HepG2 (cell line): ENCODE data around the gene LRRN4CL. TPM values are rescaled to one million over a fixed set of nuclear protein-coding genes. Genes with fewer than 3 reads are reported as not detected.
A peak's percentile ranks its signal among the peaks of the same experiment; 100 is the strongest.

Source experiments
- CBX5 ChIP-seq: sonication (generic); formaldehyde crosslinking; IDR thresholded peaks from 2 replicates; pipeline ENCODE4 v1.4.0; 2020; ENCODE audit warnings: missing genetic modification reagents, borderline replicate concordance
- CHD2 ChIP-seq: IDR thresholded peaks from 2 replicates; pipeline ENCODE4 v1.6.1; 2011; ENCODE audit warnings: low read depth, low read length, improper control_type of control experiment
- ELF4 ChIP-seq: sonication (generic); formaldehyde crosslinking; IDR thresholded peaks from 2 replicates; pipeline ENCODE4 v1.5.0; 2020; ENCODE audit warnings: missing genetic modification reagents, mild to moderate bottlenecking, moderate library complexity, borderline replicate concordance
- GTF2F1 ChIP-seq: fragments of 150-350 bp; IDR thresholded peaks from 2 replicates; pipeline ENCODE4 v1.6.1; 2014; ENCODE audit warnings: low read length
- HDAC1 ChIP-seq: sonication (generic); formaldehyde crosslinking; IDR thresholded peaks from 2 replicates; pipeline ENCODE4 v1.5.1; 2020; ENCODE audit warnings: mild to moderate bottlenecking, missing genetic modification reagents
- HOXA5 ChIP-seq: sonication (generic); formaldehyde crosslinking; IDR thresholded peaks from 2 replicates; pipeline ENCODE4 v1.4.0; 2020; ENCODE audit warnings: missing genetic modification reagents
- IRF2 ChIP-seq: IDR thresholded peaks from 2 replicates; pipeline ENCODE4 v1.6.1; 2018; ENCODE audit warnings: missing genetic modification reagents, missing compliant biosample characterization
- NR2C2 ChIP-seq: sonication (generic); formaldehyde crosslinking; IDR thresholded peaks from 2 replicates; pipeline ENCODE4 v1.4.0; 2020; ENCODE audit warnings: missing genetic modification reagents, mild to moderate bottlenecking, moderate library complexity, borderline replicate concordance
- RAD21 ChIP-seq: fragments of 450-650 bp; formaldehyde crosslinking; IDR thresholded peaks from 2 replicates; pipeline ENCODE4 v1.5.0; 2020; ENCODE audit warnings: mild to moderate bottlenecking
- RBAK ChIP-seq: sonication (generic); formaldehyde crosslinking; IDR thresholded peaks from 2 replicates; pipeline ENCODE4 v1.5.1; 2020; ENCODE audit warnings: mild to moderate bottlenecking, missing genetic modification reagents
- RERE ChIP-seq: IDR thresholded peaks from 2 replicates; pipeline ENCODE4 v1.6.1; 2016; ENCODE audit warnings: low read depth, missing genetic modification reagents, missing compliant biosample characterization
- SOX5 ChIP-seq: IDR thresholded peaks from 2 replicates; pipeline ENCODE4 v1.6.1; 2016; ENCODE audit warnings: borderline replicate concordance
- SRSF9 ChIP-seq: fragments of 200-400 bp; formaldehyde crosslinking; IDR thresholded peaks from 2 replicates; pipeline ENCODE4 v1.6.1; 2018; ENCODE audit warnings: borderline replicate concordance, mild to moderate bottlenecking, low read depth, low read length; ENCODE audit not compliant: insufficient read depth, poor library complexity, severe bottlenecking
- STAG1 ChIP-seq: sonication (generic); formaldehyde crosslinking; IDR thresholded peaks from 2 replicates; pipeline ENCODE4 v1.4.0; 2020; ENCODE audit warnings: missing genetic modification reagents
- TEAD3 ChIP-seq: optimal IDR thresholded peaks from 2 replicates; pipeline ENCODE3; 2016; ENCODE audit warnings: borderline replicate concordance
- ZNF382 ChIP-seq: sonication (generic); formaldehyde crosslinking; IDR thresholded peaks from 2 replicates; pipeline ENCODE4 v1.5.0; 2020; ENCODE audit warnings: missing genetic modification reagents, mild to moderate bottlenecking, borderline replicate concordance
- ZNF484 ChIP-seq: sonication (generic); formaldehyde crosslinking; IDR thresholded peaks from 2 replicates; pipeline ENCODE4 v1.5.1; 2020; ENCODE audit warnings: mild to moderate bottlenecking, low read depth, missing genetic modification reagents, borderline replicate concordance
- ZNF510 ChIP-seq: sonication (generic); formaldehyde crosslinking; IDR thresholded peaks from 2 replicates; pipeline ENCODE4 v1.4.0; 2020; ENCODE audit warnings: low read depth, mild to moderate bottlenecking, missing genetic modification reagents
- ZNF704 ChIP-seq: sonication (generic); formaldehyde crosslinking; IDR thresholded peaks from 2 replicates; pipeline ENCODE4 v1.8.1; 2023; ENCODE audit warnings: mild to moderate bottlenecking, inconsistent platforms, moderate library complexity, missing genetic modification reagents, borderline replicate concordance
- ZNF737 ChIP-seq: sonication (generic); formaldehyde crosslinking; IDR thresholded peaks from 2 replicates; pipeline ENCODE4 v1.5.0; 2020; ENCODE audit warnings: missing genetic modification reagents, mild to moderate bottlenecking, borderline replicate concordance
- polyA plus RNA-seq, 8 experiments: library from polyadenylated mRNA; depleted of rRNA in 3 of 8; stranded (reverse) in 7 of 8; unstranded in 1 of 8; fragments of >200 nt; fragmentation: Illumina TruSeq in 4 of 8; extraction: Trizol in 4 of 8; gene quantifications; 2 replicates each; pipeline versions ENCODE4 v1.2.1 to v1.2.3, GENCODE V29; 2011 to 2016; ENCODE audit warnings: low read depth in 4 of 8, missing spikeins in 1 of 8, mixed read lengths in 1 of 8; ENCODE audit not compliant: insufficient read depth in 1 of 8
- total RNA-seq, 5 experiments: library from RNA; depleted of rRNA; stranded (reverse); fragments of >200 nt; fragmentation: Illumina TruSeq; extraction: Trizol; gene quantifications; 2 replicates each; pipeline ENCODE4 v1.2.3, GENCODE V29; 2016; ENCODE audit warnings: low read depth in 1 of 5
- TF ChIP-seq, protein P1 (sequence below): sonication (generic); formaldehyde crosslinking; IDR thresholded peaks from 2 replicates; pipeline ENCODE4 v1.5.1; 2020; ENCODE audit warnings: missing genetic modification reagents, mild to moderate bottlenecking, borderline replicate concordance

LRRN4CL gene
- total and polyA plus RNA-seq, 2 of the 13 experiments (the other 11 are each of a cell fraction or from before 2014, with no cell fraction given): 0.11 TPM; not detected in 1

DNA sequence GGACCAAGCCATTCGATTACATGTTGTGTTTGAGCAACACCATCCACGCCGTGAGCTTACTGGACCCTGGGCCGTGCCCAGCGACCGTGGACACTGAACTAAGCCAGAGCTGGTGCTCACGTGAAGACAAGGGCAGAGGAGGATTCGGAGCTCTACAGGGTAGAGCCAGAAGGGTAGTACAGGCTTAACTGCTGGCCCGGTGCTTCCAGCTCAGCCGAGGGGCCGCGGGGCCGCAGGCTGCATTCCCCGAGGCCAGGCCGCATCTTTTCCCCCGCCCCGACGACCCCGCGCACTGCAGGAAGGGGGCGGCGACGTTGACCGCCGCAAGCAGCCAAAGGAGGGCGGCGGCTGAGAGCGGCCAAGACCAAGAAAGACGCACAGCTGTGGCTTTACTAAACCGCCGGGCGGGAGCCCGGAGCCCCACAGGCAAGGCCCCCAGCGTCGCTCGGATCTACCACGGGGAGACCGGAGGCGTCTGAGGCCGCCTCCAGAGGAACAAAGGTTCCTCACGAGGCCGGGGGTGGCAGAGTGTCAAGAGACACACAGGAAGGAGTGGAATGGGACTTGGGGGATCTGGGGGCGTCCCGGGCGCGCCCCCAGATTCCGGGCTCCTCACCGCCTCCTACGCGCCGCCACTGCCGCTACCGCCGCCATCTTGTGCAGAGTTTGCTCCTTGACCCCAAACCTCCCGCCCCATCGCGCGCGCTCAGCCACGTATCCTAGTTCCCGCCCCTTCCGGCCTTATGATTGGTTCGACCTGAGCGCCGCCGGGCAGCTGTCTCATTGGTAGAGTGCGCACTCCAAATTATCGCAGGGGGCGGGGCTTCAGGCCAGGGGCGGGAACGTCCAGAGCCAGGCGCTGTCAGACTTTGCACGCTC is 43.1 kb downstream of the LRRN4CL start, which contains the start of gene GANAB (continued):
- no peak for TF ChIP-seq RERE (CRISPR knock-in tag)
- no peak for TF ChIP-seq GTF2F1
- no peak for TF ChIP-seq SRSF9
- no peak for TF ChIP-seq RBAK (CRISPR knock-in tag)
- peak; percentile 55; the same call in 1 of the 2 replicates for TF ChIP-seq CBX5 (CRISPR knock-in tag)
- TF ChIP-seq IRF2 (CRISPR knock-in tag): peak; percentile 27
- TF ChIP-seq ZNF382 (CRISPR knock-in tag): no peak
- peak; percentile 97 for TF ChIP-seq NR2C2 (CRISPR knock-in tag)
- TF ChIP-seq HDAC1 (CRISPR knock-in tag): peak; percentile 77
- no peak for TF ChIP-seq ZNF737 (CRISPR knock-in tag)
- TF ChIP-seq ZNF510: no peak
- no peak for TF ChIP-seq RAD21 (CRISPR knock-in tag)
- no peak for TF ChIP-seq STAG1
- no peak for TF ChIP-seq TEAD3 (CRISPR knock-in tag)
- TF ChIP-seq ELF4: no peak
- peak; percentile 43; the same call in 1 of the 2 replicates for TF ChIP-seq CHD2
- TF ChIP-seq ZNF484 (CRISPR knock-in tag): no peak
- TF ChIP-seq HOXA5 (CRISPR knock-in tag): no peak
- TF ChIP-seq, protein P1, sequence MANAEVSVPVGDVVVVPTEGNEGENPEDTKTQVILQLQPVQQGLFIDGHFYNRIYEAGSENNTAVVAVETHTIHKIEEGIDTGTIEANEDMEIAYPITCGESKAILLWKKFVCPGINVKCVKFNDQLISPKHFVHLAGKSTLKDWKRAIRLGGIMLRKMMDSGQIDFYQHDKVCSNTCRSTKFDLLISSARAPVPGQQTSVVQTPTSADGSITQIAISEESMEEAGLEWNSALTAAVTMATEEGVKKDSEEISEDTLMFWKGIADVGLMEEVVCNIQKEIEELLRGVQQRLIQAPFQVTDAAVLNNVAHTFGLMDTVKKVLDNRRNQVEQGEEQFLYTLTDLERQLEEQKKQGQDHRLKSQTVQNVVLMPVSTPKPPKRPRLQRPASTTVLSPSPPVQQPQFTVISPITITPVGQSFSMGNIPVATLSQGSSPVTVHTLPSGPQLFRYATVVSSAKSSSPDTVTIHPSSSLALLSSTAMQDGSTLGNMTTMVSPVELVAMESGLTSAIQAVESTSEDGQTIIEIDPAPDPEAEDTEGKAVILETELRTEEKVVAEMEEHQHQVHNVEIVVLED (CRISPR knock-in tag): peak; percentile 87
- peak; percentile 34; the same call in 1 of the 2 replicates for TF ChIP-seq SOX5 (CRISPR knock-in tag)
- TF ChIP-seq ZNF704 (CRISPR knock-in tag): no peak; the same call in 1 of the 2 replicates
